ENCODE results near the gene PAPSS2.

PAPSS2 gene

GRCh38 chr10:87643920-87644319, 15.8 kb upstream of the PAPSS2 start:
- no peak for DNase-seq

DNA sequence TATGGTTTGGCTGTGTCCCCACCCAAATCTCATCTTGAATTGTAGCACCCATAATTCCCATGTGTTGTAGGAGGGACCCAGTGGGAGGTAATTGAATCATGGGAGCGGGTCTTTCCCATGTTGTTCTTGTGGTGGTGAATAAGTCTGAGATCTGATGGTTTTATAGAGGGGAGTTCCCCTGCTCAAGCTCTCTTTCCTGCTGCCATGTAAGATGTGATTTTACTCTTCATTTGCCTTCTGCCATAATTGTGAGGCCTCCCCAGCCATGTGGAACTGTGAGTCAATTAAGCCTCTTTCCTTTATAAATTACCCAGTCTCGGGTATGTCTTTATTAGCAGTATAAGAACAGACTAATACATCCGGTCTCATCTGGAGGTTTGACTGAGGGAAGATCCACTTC, 15.2 kb upstream of the PAPSS2 start:
- DNase-seq: peak; percentile 3

- DNase-seq: no peak
These were observed 13.3 kb upstream of the PAPSS2 start for GRCh38 chr10:87646192-87646909.

DNA sequence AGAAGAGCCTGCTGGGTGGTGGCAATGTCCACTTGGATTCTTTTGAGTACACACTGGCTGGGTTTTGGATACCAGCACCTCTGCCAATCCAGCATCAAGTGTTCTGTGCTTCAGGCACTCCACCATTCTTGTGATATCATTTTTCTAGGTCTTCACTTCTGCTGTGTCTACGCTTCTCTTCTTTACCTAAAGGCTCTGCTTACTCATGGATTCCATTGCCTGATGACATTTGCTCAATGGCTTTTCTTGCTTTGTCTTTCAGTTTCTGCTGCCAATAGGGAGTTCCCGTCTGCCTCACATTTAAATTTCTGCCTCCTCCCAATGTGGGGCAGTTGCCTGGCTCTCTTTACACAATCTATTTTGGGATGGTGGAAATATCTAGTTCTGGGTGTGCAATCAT, 12.7 kb upstream of the PAPSS2 start:
- peak; percentile 8 for DNase-seq

- DNase-seq: no peak
These were observed 8.7 kb upstream of the PAPSS2 start for GRCh38 chr10:87650838-87651589.

GRCh38 chr10:87651801-87652200, 7.9 kb upstream of the PAPSS2 start:
- DNase-seq: no peak

DNA sequence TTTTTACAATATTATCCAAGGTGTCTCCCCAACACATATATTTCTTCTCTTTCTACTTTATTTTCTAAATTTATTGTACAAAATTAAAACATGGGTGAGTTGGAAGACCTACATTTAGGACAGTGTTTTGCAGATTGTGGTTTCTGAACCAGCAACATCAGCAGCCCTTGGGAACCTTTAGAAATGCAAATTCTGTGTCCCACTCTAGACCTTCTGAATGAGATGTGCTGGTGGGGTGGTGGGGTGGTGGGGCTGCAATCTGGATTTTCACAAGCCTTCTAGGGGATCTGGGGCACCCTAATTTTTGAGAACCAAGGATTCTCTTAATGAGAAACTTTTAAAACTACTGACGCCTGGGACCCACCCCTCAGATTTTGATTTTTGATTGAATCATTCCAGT, 7.4 kb upstream of the PAPSS2 start:
- DNase-seq: no peak

DNA sequence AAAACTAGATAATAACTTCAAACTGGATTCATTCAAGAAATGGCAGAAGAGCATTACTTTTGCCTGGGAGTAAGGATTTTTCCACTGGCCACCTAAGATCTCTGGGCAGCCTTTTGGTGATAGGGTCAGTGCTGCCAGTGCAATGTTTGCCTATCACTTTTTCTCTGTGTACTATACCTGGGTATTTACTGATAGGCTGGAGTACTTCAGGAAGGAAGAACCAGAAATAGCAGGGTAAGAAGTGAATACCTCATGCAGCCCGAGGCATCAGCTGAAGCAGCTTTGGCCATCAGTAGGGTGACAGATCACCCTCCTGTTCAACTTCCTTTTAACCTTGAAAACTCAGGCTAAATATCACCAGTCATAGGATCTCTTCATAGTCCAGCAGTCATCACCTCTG, 5.5 kb upstream of the PAPSS2 start:
- DNase-seq: no peak

DNA sequence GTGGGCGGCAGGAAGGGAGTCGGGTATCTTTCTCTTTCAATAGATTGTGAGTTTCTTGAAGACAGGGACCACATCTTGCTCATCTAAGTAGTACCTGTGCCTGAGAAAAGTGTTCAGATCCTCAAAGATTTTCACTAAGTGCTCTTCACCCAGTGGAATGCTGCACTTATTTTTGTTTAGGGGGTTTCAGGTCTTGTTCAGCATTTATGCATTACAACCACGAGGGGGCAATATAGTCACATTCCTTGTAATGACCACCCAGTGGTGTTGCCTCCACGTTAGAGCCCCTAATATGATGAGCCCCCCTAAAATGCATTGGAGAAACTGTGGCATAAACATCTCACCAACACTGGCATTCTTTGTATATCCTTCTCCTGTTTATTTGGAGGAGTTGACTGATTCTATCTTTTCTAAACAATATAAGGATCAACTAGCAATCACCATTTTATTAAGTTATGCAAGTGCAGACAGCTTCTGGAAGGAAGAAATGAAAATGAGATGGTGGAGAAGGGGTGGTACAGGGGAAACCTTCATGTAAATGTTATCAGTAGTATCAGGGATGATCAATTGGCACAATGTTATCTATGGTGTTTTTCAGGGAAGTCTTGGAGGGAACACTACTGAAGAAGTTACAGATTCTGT, 3.1 kb upstream of the PAPSS2 start:
- no peak for DNase-seq

GRCh38 chr10:87657371-87657770, 2.3 kb upstream of the PAPSS2 start:
- no peak for DNase-seq

DNA sequence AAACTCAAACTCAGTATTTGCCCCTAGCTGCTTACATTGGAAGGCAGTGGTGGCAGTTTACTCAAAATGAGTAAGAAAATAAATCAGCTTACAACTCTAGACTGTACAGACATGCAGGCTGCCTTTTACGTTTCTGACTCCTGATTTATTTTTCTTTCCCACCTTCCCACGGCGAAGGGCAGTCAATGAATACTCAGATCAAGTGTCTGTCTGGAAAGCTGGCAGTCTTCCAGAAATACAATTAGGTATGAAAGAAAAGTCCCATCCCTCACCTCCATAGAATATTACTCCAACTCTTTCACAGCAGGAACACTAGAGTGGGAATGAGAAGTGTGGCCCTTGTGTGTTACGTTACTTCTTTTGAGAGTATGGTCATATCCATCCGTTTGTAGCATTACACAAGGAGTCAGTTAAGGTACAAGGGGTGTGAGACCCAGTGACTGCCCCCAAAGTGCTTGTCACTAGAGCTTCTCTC, 1.3 kb upstream of the PAPSS2 start:
- DNase-seq: no peak

DNA sequence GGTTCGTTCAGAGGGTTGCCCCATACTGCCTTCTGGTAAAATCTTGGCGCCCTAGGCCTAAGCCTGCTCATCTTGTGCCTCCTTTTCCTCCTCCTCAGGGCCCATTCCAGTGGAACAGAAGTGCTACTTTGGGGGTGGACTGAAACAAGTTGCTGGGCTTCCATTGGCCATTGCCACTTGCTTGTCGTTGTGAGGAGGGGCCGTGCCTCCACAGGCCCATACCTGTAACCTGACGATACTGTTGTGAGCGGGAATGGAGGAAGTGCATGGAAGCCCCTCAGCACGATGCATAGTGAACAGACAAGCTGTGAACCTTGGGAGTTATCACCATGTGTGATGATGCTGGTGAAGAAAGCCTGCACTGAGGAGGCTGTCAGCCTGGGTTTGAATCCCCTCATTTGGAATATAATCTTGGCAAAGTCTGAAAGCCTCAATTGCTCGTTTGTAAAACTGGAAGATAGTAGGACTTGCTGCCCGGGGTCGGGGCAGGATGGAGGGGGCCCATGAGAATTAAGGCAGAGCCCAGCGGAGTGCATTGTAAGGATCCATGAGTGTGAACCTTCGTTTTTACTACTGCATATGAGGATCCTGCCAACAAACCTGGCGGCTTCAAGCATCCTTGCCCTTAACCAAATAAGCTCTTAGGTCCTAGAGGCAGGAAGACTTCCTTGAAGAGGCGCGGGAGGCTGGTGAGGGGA, 671 bp upstream of the PAPSS2 start:
- DNase-seq: no peak

DNA sequence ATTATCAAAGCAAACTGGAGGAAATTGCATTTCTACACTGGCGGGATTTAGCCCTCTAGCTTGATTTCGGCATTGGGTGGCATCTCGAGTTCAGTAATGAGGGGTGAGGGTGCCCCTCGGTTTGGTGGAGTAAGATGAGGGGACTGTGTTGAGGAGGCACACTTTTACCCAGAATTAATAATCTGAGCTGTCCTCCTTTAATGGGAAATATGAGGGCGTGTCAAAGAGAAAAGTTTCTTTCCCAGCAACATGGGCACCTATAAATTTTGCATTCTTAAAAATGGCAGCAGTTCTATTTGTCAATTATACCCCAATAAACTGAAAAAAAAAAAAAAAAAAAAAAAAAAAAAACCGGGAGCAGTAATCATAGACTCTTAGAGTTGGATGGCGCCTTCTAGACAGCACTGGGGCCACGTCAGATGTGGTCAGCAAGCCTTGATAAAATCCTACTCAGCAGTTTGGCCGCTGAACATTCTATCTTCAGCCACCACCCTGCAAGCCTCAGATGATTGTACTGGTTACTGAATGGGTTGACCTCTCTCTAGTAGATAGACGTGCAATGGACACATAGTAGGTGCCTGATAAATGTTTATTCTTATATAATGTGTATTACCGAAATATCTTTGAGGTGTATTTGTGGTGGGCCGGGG, 931 bp downstream of the PAPSS2 start:
- DNase-seq: no peak

GRCh38 chr10:87661861-87662785, 2.4 kb downstream of the PAPSS2 start:
- no peak for DNase-seq

DNA sequence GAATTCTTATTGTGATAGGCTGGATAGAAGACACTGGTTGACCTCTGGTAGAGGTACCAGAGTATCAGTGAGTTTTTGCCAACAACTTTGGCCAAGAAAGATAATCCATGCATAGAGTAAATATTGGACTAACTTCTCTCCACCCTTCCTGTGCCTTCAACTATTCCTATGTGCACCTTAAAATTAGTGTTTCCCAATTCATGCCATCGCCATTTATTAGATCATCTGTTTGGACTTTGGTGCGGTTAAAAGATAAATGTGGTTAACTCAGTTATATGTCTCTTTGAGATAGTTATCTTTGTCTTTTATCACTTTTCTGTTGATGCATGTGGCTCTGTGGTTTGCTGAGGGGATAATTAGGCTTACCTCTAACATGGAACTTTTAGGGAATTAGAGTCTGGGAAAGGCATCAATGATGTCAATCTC, 4.6 kb downstream of the PAPSS2 start:
- no peak for DNase-seq

DNA sequence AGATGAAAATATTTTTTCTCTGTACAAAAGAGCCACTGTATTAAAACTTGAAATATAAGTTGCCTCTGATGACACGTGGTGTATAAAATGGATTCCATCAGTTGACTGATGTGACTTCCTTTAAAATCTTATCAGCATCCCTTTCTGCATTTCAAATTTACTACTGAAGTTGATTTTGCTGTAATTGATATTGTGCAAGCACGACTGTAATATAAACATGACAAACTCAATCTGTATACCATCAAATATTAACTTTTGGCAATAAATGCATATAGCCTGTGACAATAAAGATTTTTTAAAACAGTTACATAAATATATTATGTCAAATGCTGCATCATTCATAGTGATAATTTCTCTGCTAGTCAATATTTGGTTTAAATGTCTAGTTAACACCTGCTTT, 7.8 kb downstream of the PAPSS2 start:
- DNase-seq: no peak

- no peak for DNase-seq
These were observed 8.8 kb downstream of the PAPSS2 start for GRCh38 chr10:87668324-87669074.

GRCh38 chr10:87669752-87670151, 10.1 kb downstream of the PAPSS2 start:
- DNase-seq: no peak

GRCh38 chr10:87670586-87670985, 10.9 kb downstream of the PAPSS2 start:
- no peak for DNase-seq

GRCh38 chr10:87671139-87671815, 11.6 kb downstream of the PAPSS2 start:
- DNase-seq: no peak

Data from stimulated activated CD4-positive, alpha-beta T cell treated with anti-CD3 and anti-CD28 coated beads, Interleukin-1b, Interleukin-23, amount 100 ng/mL, for 48 hours (primary cell).